HEK293 (cell line): ENCODE data around the gene PRPH2.

Experiments
- CTCF ChIA-PET: fragments of 350-600 bp; formaldehyde crosslinking; extraction: SDS; loops from one replicate; lab custom pipeline; 2021; ENCODE audit warnings: antibody characterized with exemption; lab: Yijun Ruan, JAX
- POLR2A ChIA-PET: fragments of 300-600 bp; formaldehyde crosslinking; extraction: SDS; loops from one replicate; lab custom pipeline; 2020; ENCODE audit warnings: antibody characterized with exemption, inconsistent platforms; lab: Yijun Ruan, JAX
- H3K27ac ChIP-seq: fragments of 200-500 bp; sonication (Bioruptor generic); 2 replicates; pipeline ENCODE4 v1.5.1; 2014; ENCODE audit warnings: low read depth, low read length, control low read depth, inconsistent platforms; ENCODE audit errors: extremely low read depth
- H3K36me3 ChIP-seq, 2 experiments: fragments of 200-500 bp in 1 of 2; sonication (Bioruptor generic) in 1 of 2; 1 replicate in 1 of 2; 2 replicates in 1 of 2; pipeline ENCODE4 v1.5.1; 2014 to 2017; ENCODE audit warnings: inconsistent platforms in 2 of 2, low read length in 2 of 2; ENCODE audit not compliant: control insufficient read depth in 2 of 2, insufficient read depth in 1 of 2
- H3K4me1 ChIP-seq: fragments of 200-500 bp; sonication (Bioruptor generic); 2 replicates; pipeline ENCODE4 v1.5.1; 2014; ENCODE audit warnings: mild to moderate bottlenecking, low read length, inconsistent platforms; ENCODE audit not compliant: control insufficient read depth, insufficient read depth
- H3K4me3 ChIP-seq: 2 replicates; pipeline ENCODE4 v1.5.1; 2011; ENCODE audit warnings: low read depth, mild to moderate bottlenecking, control low read depth, low read length, moderate library complexity
- H3K9me3 ChIP-seq: fragments of 200-500 bp; sonication (Bioruptor generic); 2 replicates; pipeline ENCODE4 v1.5.1; 2014; ENCODE audit warnings: low read depth, low read length, inconsistent platforms; ENCODE audit not compliant: control insufficient read depth, insufficient read depth
- GFI1B ChIP-seq: fragments of 450-650 bp; formaldehyde crosslinking; IDR thresholded peaks from 2 replicates; pipeline ENCODE4 v1.5.1; 2016; ENCODE audit warnings: missing biosample characterization, missing genetic modification characterization
- GLIS1 ChIP-seq: fragments of 450-650 bp; formaldehyde crosslinking; IDR thresholded peaks from 2 replicates; pipeline ENCODE4 v1.5.1; 2016; ENCODE audit warnings: missing biosample characterization, missing genetic modification characterization
- INSM2 ChIP-seq: fragments of 450-650 bp; formaldehyde crosslinking; IDR thresholded peaks from 2 replicates; pipeline ENCODE4 v1.5.1; 2016; ENCODE audit warnings: missing biosample characterization, missing genetic modification characterization
- MYNN ChIP-seq: fragments of 450-650 bp; formaldehyde crosslinking; IDR thresholded peaks from 2 replicates; pipeline ENCODE4 v1.5.1; 2016; ENCODE audit warnings: missing biosample characterization, missing genetic modification characterization, borderline replicate concordance
- OSR2 ChIP-seq: fragments of 450-650 bp; formaldehyde crosslinking; IDR thresholded peaks from 2 replicates; pipeline ENCODE4 v1.5.1; 2016; ENCODE audit warnings: missing biosample characterization, missing genetic modification characterization
- PRDM1 ChIP-seq: fragments of 450-650 bp; formaldehyde crosslinking; IDR thresholded peaks from 2 replicates; pipeline ENCODE4; 2016; ENCODE audit warnings: missing biosample characterization, missing genetic modification characterization
- SP7 ChIP-seq: fragments of 450-650 bp; formaldehyde crosslinking; IDR thresholded peaks from 2 replicates; pipeline ENCODE4 v1.5.1; 2016; ENCODE audit warnings: missing biosample characterization, missing genetic modification characterization
- TRIM28 ChIP-seq: IDR thresholded peaks from 2 replicates; pipeline ENCODE4 v1.6.1; 2011; ENCODE audit warnings: low read length, control low read depth, borderline replicate concordance
- YY1 ChIP-seq: fragments of 450-650 bp; formaldehyde crosslinking; IDR thresholded peaks from 2 replicates; pipeline ENCODE4 v1.5.1; 2018; ENCODE audit warnings: missing biosample characterization, missing genetic modification characterization
- ZBTB17 ChIP-seq: fragments of 450-650 bp; formaldehyde crosslinking; IDR thresholded peaks from 2 replicates; pipeline ENCODE4 v1.5.1; 2016; ENCODE audit warnings: missing biosample characterization, missing genetic modification characterization
- ZBTB21 ChIP-seq: fragments of 450-650 bp; formaldehyde crosslinking; IDR thresholded peaks from 2 replicates; pipeline ENCODE4 v1.5.1; 2017; ENCODE audit warnings: missing biosample characterization, missing genetic modification characterization
- ZNF174 ChIP-seq: fragments of 450-650 bp; formaldehyde crosslinking; IDR thresholded peaks from 2 replicates; pipeline ENCODE4 v1.5.0; 2017; ENCODE audit warnings: missing biosample characterization, mild to moderate bottlenecking, missing genetic modification characterization
- ZNF266 ChIP-seq: fragments of 450-650 bp; formaldehyde crosslinking; IDR thresholded peaks from 2 replicates; pipeline ENCODE4 v1.5.1; 2016; ENCODE audit warnings: missing biosample characterization, missing genetic modification characterization, low read depth
- ZNF394 ChIP-seq: fragments of 450-650 bp; formaldehyde crosslinking; IDR thresholded peaks from 2 replicates; pipeline ENCODE4 v1.5.1; 2016; ENCODE audit warnings: missing biosample characterization, missing genetic modification characterization, mild to moderate bottlenecking, moderate library complexity, borderline replicate concordance
- ZNF416 ChIP-seq: fragments of 450-650 bp; formaldehyde crosslinking; IDR thresholded peaks from 2 replicates; pipeline ENCODE4 v1.5.1; 2016; ENCODE audit warnings: missing biosample characterization, missing genetic modification characterization
- ZNF423 ChIP-seq: fragments of 450-650 bp; formaldehyde crosslinking; IDR thresholded peaks from 2 replicates; pipeline ENCODE4 v1.5.1; 2016; ENCODE audit warnings: missing biosample characterization, missing genetic modification characterization
- ZNF629 ChIP-seq: fragments of 450-650 bp; formaldehyde crosslinking; IDR thresholded peaks from 2 replicates; pipeline ENCODE4 v1.5.1; 2017; ENCODE audit warnings: missing biosample characterization, missing genetic modification characterization
- ZNF654 ChIP-seq: fragments of 450-650 bp; formaldehyde crosslinking; IDR thresholded peaks from 2 replicates; pipeline ENCODE4 v1.5.1; 2016; ENCODE audit warnings: low read depth, missing biosample characterization, missing genetic modification characterization
- ZNF664 ChIP-seq: fragments of 450-650 bp; formaldehyde crosslinking; IDR thresholded peaks from 2 replicates; pipeline ENCODE4 v1.5.1; 2016; ENCODE audit warnings: missing biosample characterization, missing genetic modification characterization
- ZNF785 ChIP-seq: fragments of 450-650 bp; formaldehyde crosslinking; IDR thresholded peaks from 2 replicates; pipeline ENCODE4 v1.5.1; 2016; ENCODE audit warnings: missing biosample characterization, missing genetic modification characterization
- ZNF837 ChIP-seq: fragments of 450-650 bp; formaldehyde crosslinking; IDR thresholded peaks from 2 replicates; pipeline ENCODE4 v1.5.1; 2016; ENCODE audit warnings: missing biosample characterization, missing genetic modification characterization
- ZSCAN23 ChIP-seq: fragments of 450-650 bp; formaldehyde crosslinking; IDR thresholded peaks from 2 replicates; pipeline ENCODE4 v1.5.1; 2016; ENCODE audit warnings: missing biosample characterization, missing genetic modification characterization
- TF ChIP-seq, protein P1 (sequence below): fragments of 450-650 bp; IDR thresholded peaks from 2 replicates; pipeline ENCODE4 v1.5.1; 2018; ENCODE audit warnings: missing biosample characterization, missing genetic modification characterization

The PRPH2 gene

GRCh38 chr6:42674368-42674767 lies 48.0 kb downstream of the PRPH2 start (continued):
- 0 out of 2 replicates have a peak, but pooled peaks have one; percentile 24 for TF ChIP-seq OSR2 (tag by site-specific recombination)
- peak; percentile 93 for TF ChIP-seq SP7 (tag by site-specific recombination)
- peak; percentile 81 for TF ChIP-seq INSM2 (tag by site-specific recombination)
- TF ChIP-seq ZSCAN23 (tag by site-specific recombination) = 0 out of 2 replicates have a peak, but pooled peaks have one; percentile 45
- TF ChIP-seq GLIS1 = 0 out of 2 replicates have a peak, but pooled peaks have one; percentile 33
- TF ChIP-seq ZNF394 (tag by site-specific recombination) = peak; percentile 61; the same call in 1 of the 2 replicates
- 0 out of 2 replicates have a peak, but pooled peaks have one; percentile 8 for TF ChIP-seq ZNF664 (tag by site-specific recombination)
- 0 out of 2 replicates have a peak, but pooled peaks have one; percentile 48 for TF ChIP-seq GFI1B (tag by site-specific recombination)
- TF ChIP-seq PRDM1 (tag by site-specific recombination) = 0 out of 2 replicates have a peak, but pooled peaks have one; percentile 18
- TF ChIP-seq, all 188 proteins: peak for 26; not testable (repeated sequence) for 162

DNA sequence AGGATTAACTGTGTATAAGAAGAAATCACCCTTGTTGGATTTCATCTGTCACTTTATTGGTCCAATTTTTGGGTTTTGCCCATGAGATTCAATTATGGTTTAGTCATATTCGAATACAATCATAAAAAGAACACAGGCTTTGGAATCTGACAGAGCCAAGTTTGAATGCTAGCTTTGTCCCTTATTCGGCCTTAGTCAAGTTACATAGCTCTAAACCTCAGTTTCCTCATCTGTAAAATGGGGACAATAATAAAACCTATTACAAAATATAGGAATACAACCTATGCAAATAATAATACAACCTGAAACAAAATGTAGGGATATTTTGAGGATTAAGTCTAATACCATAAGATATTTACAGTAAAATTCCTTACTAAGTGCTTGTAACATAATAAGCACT lies 57.7 kb downstream of the PRPH2 start:
- Histone ChIP-seq H3K4me1 (no peaks in the 10 kb centered on the region), H3K9me3 (no peaks in the 10 kb centered on the region), H3K4me3 (no peak overlapping the region), H3K27ac (no peak overlapping the region), H3K36me3 (peaks cover 67 to 72% of the 10 kb centered on the region in 2 experiments)
- TF ChIP-seq MYNN (tag by site-specific recombination) = no peak
- no peak for TF ChIP-seq ZBTB17
- TF ChIP-seq TRIM28 = no peak
- no peak for TF ChIP-seq ZNF174 (tag by site-specific recombination)
- no peak for TF ChIP-seq ZNF785 (tag by site-specific recombination)
- no peak for TF ChIP-seq YY1
- TF ChIP-seq ZBTB21 = no peak
- TF ChIP-seq ZNF654 (tag by site-specific recombination) = no peak
- TF ChIP-seq ZNF629 (tag by site-specific recombination) = no peak
- TF ChIP-seq GLIS1 = no peak
- TF ChIP-seq ZNF837 (tag by site-specific recombination) = no peak
- no peak for TF ChIP-seq ZNF266 (tag by site-specific recombination)
- TF ChIP-seq ZNF416 (tag by site-specific recombination) = no peak
- TF ChIP-seq, protein P1, sequence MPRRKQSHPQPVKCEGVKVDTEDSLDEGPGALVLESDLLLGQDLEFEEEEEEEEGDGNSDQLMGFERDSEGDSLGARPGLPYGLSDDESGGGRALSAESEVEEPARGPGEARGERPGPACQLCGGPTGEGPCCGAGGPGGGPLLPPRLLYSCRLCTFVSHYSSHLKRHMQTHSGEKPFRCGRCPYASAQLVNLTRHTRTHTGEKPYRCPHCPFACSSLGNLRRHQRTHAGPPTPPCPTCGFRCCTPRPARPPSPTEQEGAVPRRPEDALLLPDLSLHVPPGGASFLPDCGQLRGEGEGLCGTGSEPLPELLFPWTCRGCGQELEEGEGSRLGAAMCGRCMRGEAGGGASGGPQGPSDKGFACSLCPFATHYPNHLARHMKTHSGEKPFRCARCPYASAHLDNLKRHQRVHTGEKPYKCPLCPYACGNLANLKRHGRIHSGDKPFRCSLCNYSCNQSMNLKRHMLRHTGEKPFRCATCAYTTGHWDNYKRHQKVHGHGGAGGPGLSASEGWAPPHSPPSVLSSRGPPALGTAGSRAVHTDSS = no peak
- TF ChIP-seq ZNF423 (tag by site-specific recombination) = no peak
- ChIA-PET POLR2A (interaction anchor here (1.8 kb wide), 1 partner anchor 215 kb away, joined by 5 read pairs; the partner anchor contains the start of gene RPL7L1), CTCF (interaction anchor here (0.6 to 7.1 kb wide), 8 partner anchors 11 to 601 kb away, joined by 3 to 127 read pairs (median 20); partner anchors contain the start of gene RPL7L1)
